Lung (tissue), 12 donors: Measurements from ENCODE around the gene ATXN10. TPM values are rescaled to one million over a fixed set of nuclear protein-coding genes. Genes with fewer than 3 reads are reported as not detected.

Experiments
- ATAC-seq: fragments of 200-7000 bp; cut with Tn5 transposase; one replicate; pipeline ENCODE4 v1.9.1; 2020; ENCODE audit warnings: moderate number of reproducible peaks; ENCODE audit not compliant: insufficient read depth, low FRiP score
- DNase-seq, 3 donors: peaks; one replicate each; pipeline ENCODE4 v3.0.0-alpha.2; 2013 to 2017
- H3K27ac ChIP-seq, 2 donors: one replicate each; pipeline ENCODE4 v1.5.1; 2013; ENCODE audit warnings: mild to moderate bottlenecking in 2 of 2, moderate library complexity in 2 of 2, control low read depth in 1 of 2, inconsistent platforms in 1 of 2, low read depth in 1 of 2, low read length in 1 of 2
- H3K27me3 ChIP-seq, 3 donors: one replicate each; pipeline ENCODE4 v1.5.1; 2013; ENCODE audit warnings: low read length in 2 of 3; ENCODE audit not compliant: control insufficient read depth in 3 of 3, insufficient read depth in 3 of 3
- H3K36me3 ChIP-seq, 4 donors: one replicate each; pipeline ENCODE4 v1.5.1; 2013; ENCODE audit warnings: low read length in 4 of 4, mild to moderate bottlenecking in 1 of 4, moderate library complexity in 1 of 4; ENCODE audit not compliant: control insufficient read depth in 4 of 4, insufficient read depth in 4 of 4
- H3K4me1 ChIP-seq, 5 donors: one replicate each; pipeline ENCODE4 v1.5.1; 2013; ENCODE audit warnings: low read length in 5 of 5, mild to moderate bottlenecking in 2 of 5, moderate library complexity in 1 of 5; ENCODE audit not compliant: control insufficient read depth in 5 of 5, insufficient read depth in 5 of 5
- H3K4me3 ChIP-seq: one replicate; pipeline ENCODE4 v1.5.1; 2013; ENCODE audit warnings: mild to moderate bottlenecking, control low read depth, moderate library complexity
- H3K9ac ChIP-seq, 2 donors: one replicate each; pipeline ENCODE4 v1.5.1; 2013; ENCODE audit warnings: low read length in 2 of 2, control low read depth in 1 of 2; ENCODE audit not compliant: insufficient read depth in 1 of 2
- H3K9me3 ChIP-seq, 4 donors: one replicate each; pipeline ENCODE4 v1.5.1; 2013; ENCODE audit warnings: low read length in 3 of 4, mild to moderate bottlenecking in 1 of 4, moderate library complexity in 1 of 4; ENCODE audit not compliant: control insufficient read depth in 4 of 4, insufficient read depth in 3 of 4
- CTCF ChIP-seq: IDR thresholded peaks from 2 replicates; pipeline ENCODE4 v1.5.1; 2012; ENCODE audit warnings: mild to moderate bottlenecking; ENCODE audit errors: control extremely low read depth, extremely low read depth
- WGBS, 2 donors: extraction: QIAGEN DNeasy Blood & Tissue Kit; methylation state at CpG; one replicate each; pipeline ENCODE4 v1.1.7; 2013; 5-methylcytosine and 5-hydroxymethylcytosine counted together
- polyA plus RNA-seq, 2 donors: library from polyadenylated mRNA; stranded (reverse); fragments of 200-250 nt; gene quantifications; one replicate each; pipeline ENCODE4 v1.2.1, GENCODE V29; 2013
- total RNA-seq, 2 donors: library from RNA; depleted of rRNA in 1 of 2; stranded (reverse); fragments of >200 nt in 1 of 2; gene quantifications; one replicate each; pipeline ENCODE4 v1.2.1, GENCODE V29; 2014 to 2021
- donor health status: control.
- donor health status: control.
- donor health status: Bipolar disorder and iron deficiency.
- donor health status: healthy.
- donor health status: DM: yes; HTN: yes; CAD: no.

The ATXN10 gene
- total and polyA plus RNA-seq, 4 donors, result 41.9 to 164 (median 92.2) TPM

- 79 to 90% methylated on average over 10 of the region's 10 CpGs for WGBS, 2 donors
- H3K4me3 ChIP-seq, result no peak overlapping the region
- no peak for TF ChIP-seq CTCF
- no peaks in the 10 kb centered on the region for H3K27me3 ChIP-seq
- peaks cover 0 to 5% (median 2%) of the 10 kb centered on the region in 4 donors for H3K36me3 ChIP-seq
- no peak overlapping the region for H3K9ac ChIP-seq
- H3K27ac ChIP-seq, result no peak overlapping the region
- peaks cover 0 to 6% (median 3%) of the 10 kb centered on the region in 5 donors for H3K4me1 ChIP-seq
- DNase-seq (no peak), ATAC-seq (peak; percentile 34)
- no peaks in the 10 kb centered on the region for H3K9me3 ChIP-seq
These were observed 91.6 kb downstream of the ATXN10 start for GRCh38 chr22:45763236-45763624.

- no peak for ATAC-seq
- Histone ChIP-seq H3K27ac (no peak overlapping the region), H3K4me1 (peaks cover 0 to 2% (median 0%) of the 10 kb centered on the region in 5 donors), H3K27me3 (no peaks in the 10 kb centered on the region), H3K9ac (no peak overlapping the region), H3K9me3 (peaks cover 0 to 3% (median 0%) of the 10 kb centered on the region in 4 donors), H3K4me3 (no peak overlapping the region), H3K36me3 (peaks cover 0 to 8% (median 3%) of the 10 kb centered on the region in 4 donors)
- TF ChIP-seq CTCF, result no peak
- DNase-seq, result no peak
- 91 to 93% methylated on average over 3 of the region's 3 CpGs for WGBS, 2 donors
These were observed 96.9 kb downstream of the ATXN10 start for GRCh38 chr22:45768490-45768889.

- no peak for TF ChIP-seq CTCF
- Histone ChIP-seq H3K4me1 (peaks cover 0 to 3% (median 0%) of the 10 kb centered on the region in 5 donors), H3K27ac (no peak overlapping the region), H3K9me3 (peaks cover 0 to 3% (median 1%) of the 10 kb centered on the region in 4 donors), H3K36me3 (peaks cover 0 to 7% (median 1%) of the 10 kb centered on the region in 4 donors), H3K9ac (no peak overlapping the region), H3K4me3 (no peak overlapping the region), H3K27me3 (no peaks in the 10 kb centered on the region)
- 82 to 88% methylated on average over 3 of the region's 3 CpGs for WGBS, 2 donors
- DNase-seq (no peak), ATAC-seq (no peak)
These were observed 98.1 kb downstream of the ATXN10 start for GRCh38 chr22:45769569-45770210.
